WTC11 (cell line): ENCODE data around the gene SERPINB3. TPM values are rescaled to one million over a fixed set of nuclear protein-coding genes. Genes with fewer than 3 reads are reported as not detected.
A peak's percentile ranks its signal among the peaks of the same experiment; 100 is the strongest.

Experiments
- ATAC-seq: fragments of 200-7000 bp; cut with Tn5 transposase; 2 replicates; pipeline ENCODE4 v1.10.0; 2021; ENCODE audit warnings: mild to moderate bottlenecking, moderate library complexity
- CTCF ChIA-PET: fragments of 300-600 bp; sonication (Branson Sonifier 250); formaldehyde crosslinking; loops from one replicate; lab custom pipeline; 2021; ENCODE audit warnings: antibody characterized with exemption; lab: Charles Lee
- POLR2A ChIA-PET: fragments of 350-600 bp; sonication (Branson Sonifier 250); formaldehyde crosslinking; loops from one replicate; lab custom pipeline; 2021; ENCODE audit warnings: antibody characterized with exemption; lab: Charles Lee
- DNase-seq: peaks from one replicate; pipeline ENCODE4 v3.0.0; 2021; ENCODE audit warnings: low spot score
- H3K27ac Mint-ChIP-seq: 2 replicates; pipeline ENCODE4 v1.8.0; 2021; ENCODE audit warnings: mixed read lengths
- H3K27me3 Mint-ChIP-seq: 2 replicates; pipeline ENCODE4 v1.8.0; 2021; ENCODE audit warnings: low read depth, mild to moderate bottlenecking, moderate library complexity, mixed read lengths
- H3K36me3 Mint-ChIP-seq: 2 replicates; pipeline ENCODE4 v1.8.0; 2021; ENCODE audit warnings: mixed read lengths
- H3K4me1 Mint-ChIP-seq: 2 replicates; pipeline ENCODE4 v1.8.0; 2022; ENCODE audit warnings: mixed read lengths
- H3K4me3 Mint-ChIP-seq: 2 replicates; pipeline ENCODE4 v1.8.0; 2021; ENCODE audit warnings: mild to moderate bottlenecking, moderate library complexity, mixed read lengths
- H3K9me3 Mint-ChIP-seq: 2 replicates; pipeline ENCODE4 v1.8.0; 2021; ENCODE audit warnings: mixed read lengths
- CBFB ChIP-seq: sonication (generic); formaldehyde crosslinking; IDR thresholded peaks from 2 replicates; pipeline ENCODE4 v1.8.1; 2022; ENCODE audit warnings: mild to moderate bottlenecking, low read depth, missing genetic modification reagents
- CREB1 ChIP-seq: sonication (generic); formaldehyde crosslinking; IDR thresholded peaks from 2 replicates; pipeline ENCODE4 v1.8.0; 2023; ENCODE audit warnings: mild to moderate bottlenecking, missing genetic modification reagents
- FOXJ3 ChIP-seq: sonication (generic); formaldehyde crosslinking; IDR thresholded peaks from 2 replicates; pipeline ENCODE4 v1.9.0; 2021; ENCODE audit warnings: missing genetic modification reagents, mild to moderate bottlenecking, borderline replicate concordance
- FOXK1 ChIP-seq: sonication (generic); formaldehyde crosslinking; IDR thresholded peaks from 2 replicates; pipeline ENCODE4 v1.8.0; 2022; ENCODE audit warnings: mild to moderate bottlenecking, moderate library complexity, missing genetic modification reagents
- GRHL2 ChIP-seq: fragments of 250-450 bp; sonication (Bioruptor Pico); IDR thresholded peaks from 2 replicates; pipeline ENCODE4 v1.8.0; 2022; ENCODE audit warnings: mild to moderate bottlenecking, moderate library complexity; ENCODE audit not compliant: insufficient replicate concordance, severe bottlenecking
- GTF2I ChIP-seq: fragments of 250-450 bp; sonication (Bioruptor Pico); conservative IDR thresholded peaks from 2 replicates; pipeline ENCODE4 v1.4.0; 2021; ENCODE audit warnings: mild to moderate bottlenecking
- NFYB ChIP-seq: sonication (generic); formaldehyde crosslinking; conservative IDR thresholded peaks from 2 replicates; pipeline ENCODE4 v1.8.0; 2022; ENCODE audit warnings: low read depth, missing genetic modification reagents
- NR3C1 ChIP-seq: sonication (generic); formaldehyde crosslinking; conservative IDR thresholded peaks from 2 replicates; pipeline ENCODE4 v1.8.1; 2023; ENCODE audit warnings: low read depth, mild to moderate bottlenecking, missing genetic modification reagents
- OVOL2 ChIP-seq: fragments of 250-450 bp; sonication (Bioruptor Pico); IDR thresholded peaks from 2 replicates; pipeline ENCODE4 v1.9.0; 2021; ENCODE audit warnings: mild to moderate bottlenecking, borderline replicate concordance
- SMAD3 ChIP-seq: sonication (generic); formaldehyde crosslinking; IDR thresholded peaks from 2 replicates; pipeline ENCODE4 v1.8.0; 2022; ENCODE audit warnings: missing genetic modification reagents, mild to moderate bottlenecking, borderline replicate concordance
- SMAD4 ChIP-seq: sonication (generic); formaldehyde crosslinking; IDR thresholded peaks from 2 replicates; pipeline ENCODE4 v1.8.0; 2022; ENCODE audit warnings: mild to moderate bottlenecking, missing genetic modification reagents
- TEAD4 ChIP-seq: sonication (generic); formaldehyde crosslinking; IDR thresholded peaks from 2 replicates; pipeline ENCODE4 v1.8.0; 2022; ENCODE audit warnings: mild to moderate bottlenecking, missing genetic modification reagents
- ZNF232 ChIP-seq: sonication (generic); formaldehyde crosslinking; IDR thresholded peaks from 2 replicates; pipeline ENCODE4 v1.8.0; 2022; ENCODE audit warnings: mild to moderate bottlenecking, missing genetic modification reagents
- ZNF317 ChIP-seq: sonication (generic); formaldehyde crosslinking; IDR thresholded peaks from 2 replicates; pipeline ENCODE4 v1.8.1; 2023; ENCODE audit warnings: low read depth, mild to moderate bottlenecking, moderate library complexity, missing genetic modification reagents, borderline replicate concordance
- ZNF396 ChIP-seq: fragments of 250-450 bp; sonication (Bioruptor Pico); IDR thresholded peaks from 2 replicates; pipeline ENCODE4 v1.8.0; 2021; ENCODE audit warnings: mild to moderate bottlenecking, moderate library complexity, borderline replicate concordance
- total RNA-seq: library from RNA; stranded (reverse); gene quantifications from 3 replicates; pipeline ENCODE4 v1.2.3, GENCODE V29; 2021
- TF ChIP-seq, protein P1 (sequence below): sonication (generic); formaldehyde crosslinking; IDR thresholded peaks from 2 replicates; pipeline ENCODE4 v1.8.0; 2022; ENCODE audit warnings: mild to moderate bottlenecking, missing genetic modification reagents
- TF ChIP-seq, protein P2 (sequence below): sonication (generic); formaldehyde crosslinking; IDR thresholded peaks from 2 replicates; pipeline ENCODE4 v1.8.1; 2023; ENCODE audit warnings: mild to moderate bottlenecking, missing genetic modification reagents, moderate library complexity
- TF ChIP-seq, protein P3 (sequence below): sonication (generic); formaldehyde crosslinking; IDR thresholded peaks from 2 replicates; pipeline ENCODE4 v1.8.1; 2022; ENCODE audit warnings: low read depth, missing genetic modification reagents, borderline replicate concordance
- TF ChIP-seq, protein P4 (sequence below): sonication (generic); formaldehyde crosslinking; IDR thresholded peaks from 2 replicates; pipeline ENCODE4 v1.8.0; 2022; ENCODE audit warnings: mild to moderate bottlenecking, missing genetic modification reagents
- TF ChIP-seq, protein P5 (sequence below): sonication (generic); formaldehyde crosslinking; IDR thresholded peaks from 2 replicates; pipeline ENCODE4 v1.8.0; 2022; ENCODE audit warnings: missing genetic modification reagents
- TF ChIP-seq, protein P6 (sequence below): fragments of 250-450 bp; sonication (Bioruptor Pico); IDR thresholded peaks from 2 replicates; pipeline ENCODE4 v2.1.2; 2022; ENCODE audit warnings: mild to moderate bottlenecking, moderate library complexity
- TF ChIP-seq, protein P7 (sequence below): sonication (generic); formaldehyde crosslinking; IDR thresholded peaks from 2 replicates; pipeline ENCODE4 v1.8.1; 2023; ENCODE audit warnings: mild to moderate bottlenecking, moderate library complexity, missing genetic modification reagents

SERPINB3 gene
- total RNA-seq, 1 experiment from 2014 or later = 0.22 TPM

DNA sequence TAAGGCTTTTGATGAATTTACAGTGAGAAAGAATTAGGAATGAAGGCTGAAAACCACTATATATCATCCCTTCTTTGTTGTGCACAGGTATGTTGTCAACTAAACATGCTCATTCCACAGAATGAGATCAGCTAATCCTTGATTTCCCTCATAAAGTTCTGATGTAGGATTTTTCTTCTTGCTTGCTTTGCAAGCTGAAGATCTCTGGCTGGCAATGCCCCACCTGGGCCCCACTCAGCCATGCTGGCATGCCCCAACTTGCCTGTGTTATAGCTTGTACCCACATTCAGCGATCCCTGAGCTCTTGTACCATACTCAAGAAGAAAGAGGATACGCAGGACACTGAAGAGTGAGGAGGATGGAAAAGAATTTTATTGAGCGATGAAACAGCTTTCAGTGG lies 23.0 kb upstream of the SERPINB3 start (continued):
- TF ChIP-seq, protein P1, sequence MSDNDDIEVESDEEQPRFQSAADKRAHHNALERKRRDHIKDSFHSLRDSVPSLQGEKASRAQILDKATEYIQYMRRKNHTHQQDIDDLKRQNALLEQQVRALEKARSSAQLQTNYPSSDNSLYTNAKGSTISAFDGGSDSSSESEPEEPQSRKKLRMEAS (CRISPR knock-in tag) = no peak
- no peak for TF ChIP-seq ZNF317 (CRISPR knock-in tag)
- no peak for TF ChIP-seq ZNF232 (CRISPR knock-in tag)
- no peak for TF ChIP-seq ZNF396 (CRISPR knock-in tag)

DNA sequence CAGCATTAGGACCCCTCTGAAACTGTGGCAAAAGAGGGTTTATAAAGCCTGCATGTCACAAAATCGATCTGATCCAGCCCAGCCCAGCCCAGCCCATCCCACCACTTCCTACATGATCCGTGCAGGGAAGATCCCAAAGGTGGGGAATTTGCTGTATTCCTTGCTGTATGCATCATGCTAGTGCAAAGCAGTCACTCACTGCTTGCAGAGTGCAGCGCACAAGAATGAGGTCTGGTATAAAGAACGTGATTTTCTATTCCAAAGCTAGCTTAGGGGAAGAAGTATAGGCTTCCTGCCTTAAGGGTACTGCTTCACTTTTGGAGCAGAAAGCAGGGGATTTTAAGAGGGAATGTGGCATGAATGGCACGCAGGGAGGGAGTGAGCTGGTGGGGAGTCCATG lies 22.2 kb upstream of the SERPINB3 start:
- CTCF ChIA-PET = interaction anchor here (0.7 to 1.3 kb wide), 4 partner anchors 99 to 174 kb away, joined by 3 to 5 read pairs (median 4); no protein-coding TSS in a partner anchor
- no peak overlapping the region for H3K4me3 Mint-ChIP-seq
- H3K9me3 Mint-ChIP-seq = peaks cover 12% of the 10 kb centered on the region
- no peaks in the 10 kb centered on the region for H3K36me3 Mint-ChIP-seq
- H3K27me3 Mint-ChIP-seq = no peaks in the 10 kb centered on the region; the same call in 1 of the 2 replicates
- DNase-seq = no peak
- H3K4me1 Mint-ChIP-seq = peaks cover 15% of the 10 kb centered on the region
- peak; percentile 20 for ATAC-seq
- POLR2A ChIA-PET = no interaction called here
- H3K27ac Mint-ChIP-seq = no peak overlapping the region
- no peak for TF ChIP-seq SMAD4
- TF ChIP-seq, protein P2, sequence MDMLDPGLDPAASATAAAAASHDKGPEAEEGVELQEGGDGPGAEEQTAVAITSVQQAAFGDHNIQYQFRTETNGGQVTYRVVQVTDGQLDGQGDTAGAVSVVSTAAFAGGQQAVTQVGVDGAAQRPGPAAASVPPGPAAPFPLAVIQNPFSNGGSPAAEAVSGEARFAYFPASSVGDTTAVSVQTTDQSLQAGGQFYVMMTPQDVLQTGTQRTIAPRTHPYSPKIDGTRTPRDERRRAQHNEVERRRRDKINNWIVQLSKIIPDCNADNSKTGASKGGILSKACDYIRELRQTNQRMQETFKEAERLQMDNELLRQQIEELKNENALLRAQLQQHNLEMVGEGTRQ = no peak
- TF ChIP-seq, protein P3, sequence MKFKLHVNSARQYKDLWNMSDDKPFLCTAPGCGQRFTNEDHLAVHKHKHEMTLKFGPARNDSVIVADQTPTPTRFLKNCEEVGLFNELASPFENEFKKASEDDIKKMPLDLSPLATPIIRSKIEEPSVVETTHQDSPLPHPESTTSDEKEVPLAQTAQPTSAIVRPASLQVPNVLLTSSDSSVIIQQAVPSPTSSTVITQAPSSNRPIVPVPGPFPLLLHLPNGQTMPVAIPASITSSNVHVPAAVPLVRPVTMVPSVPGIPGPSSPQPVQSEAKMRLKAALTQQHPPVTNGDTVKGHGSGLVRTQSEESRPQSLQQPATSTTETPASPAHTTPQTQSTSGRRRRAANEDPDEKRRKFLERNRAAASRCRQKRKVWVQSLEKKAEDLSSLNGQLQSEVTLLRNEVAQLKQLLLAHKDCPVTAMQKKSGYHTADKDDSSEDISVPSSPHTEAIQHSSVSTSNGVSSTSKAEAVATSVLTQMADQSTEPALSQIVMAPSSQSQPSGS (CRISPR knock-in tag) = no peak
- TF ChIP-seq NR3C1 = no peak
- TF ChIP-seq GTF2I = no peak
- TF ChIP-seq FOXJ3 (CRISPR knock-in tag) = no peak
- TF ChIP-seq, protein P4, sequence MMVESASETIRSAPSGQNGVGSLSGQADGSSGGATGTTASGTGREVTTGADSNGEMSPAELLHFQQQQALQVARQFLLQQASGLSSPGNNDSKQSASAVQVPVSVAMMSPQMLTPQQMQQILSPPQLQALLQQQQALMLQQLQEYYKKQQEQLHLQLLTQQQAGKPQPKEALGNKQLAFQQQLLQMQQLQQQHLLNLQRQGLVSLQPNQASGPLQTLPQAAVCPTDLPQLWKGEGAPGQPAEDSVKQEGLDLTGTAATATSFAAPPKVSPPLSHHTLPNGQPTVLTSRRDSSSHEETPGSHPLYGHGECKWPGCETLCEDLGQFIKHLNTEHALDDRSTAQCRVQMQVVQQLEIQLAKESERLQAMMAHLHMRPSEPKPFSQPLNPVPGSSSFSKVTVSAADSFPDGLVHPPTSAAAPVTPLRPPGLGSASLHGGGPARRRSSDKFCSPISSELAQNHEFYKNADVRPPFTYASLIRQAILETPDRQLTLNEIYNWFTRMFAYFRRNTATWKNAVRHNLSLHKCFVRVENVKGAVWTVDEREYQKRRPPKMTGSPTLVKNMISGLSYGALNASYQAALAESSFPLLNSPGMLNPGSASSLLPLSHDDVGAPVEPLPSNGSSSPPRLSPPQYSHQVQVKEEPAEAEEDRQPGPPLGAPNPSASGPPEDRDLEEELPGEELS (CRISPR knock-in tag) = no peak
- TF ChIP-seq FOXK1 (CRISPR knock-in tag) = no peak
- TF ChIP-seq, protein P5, sequence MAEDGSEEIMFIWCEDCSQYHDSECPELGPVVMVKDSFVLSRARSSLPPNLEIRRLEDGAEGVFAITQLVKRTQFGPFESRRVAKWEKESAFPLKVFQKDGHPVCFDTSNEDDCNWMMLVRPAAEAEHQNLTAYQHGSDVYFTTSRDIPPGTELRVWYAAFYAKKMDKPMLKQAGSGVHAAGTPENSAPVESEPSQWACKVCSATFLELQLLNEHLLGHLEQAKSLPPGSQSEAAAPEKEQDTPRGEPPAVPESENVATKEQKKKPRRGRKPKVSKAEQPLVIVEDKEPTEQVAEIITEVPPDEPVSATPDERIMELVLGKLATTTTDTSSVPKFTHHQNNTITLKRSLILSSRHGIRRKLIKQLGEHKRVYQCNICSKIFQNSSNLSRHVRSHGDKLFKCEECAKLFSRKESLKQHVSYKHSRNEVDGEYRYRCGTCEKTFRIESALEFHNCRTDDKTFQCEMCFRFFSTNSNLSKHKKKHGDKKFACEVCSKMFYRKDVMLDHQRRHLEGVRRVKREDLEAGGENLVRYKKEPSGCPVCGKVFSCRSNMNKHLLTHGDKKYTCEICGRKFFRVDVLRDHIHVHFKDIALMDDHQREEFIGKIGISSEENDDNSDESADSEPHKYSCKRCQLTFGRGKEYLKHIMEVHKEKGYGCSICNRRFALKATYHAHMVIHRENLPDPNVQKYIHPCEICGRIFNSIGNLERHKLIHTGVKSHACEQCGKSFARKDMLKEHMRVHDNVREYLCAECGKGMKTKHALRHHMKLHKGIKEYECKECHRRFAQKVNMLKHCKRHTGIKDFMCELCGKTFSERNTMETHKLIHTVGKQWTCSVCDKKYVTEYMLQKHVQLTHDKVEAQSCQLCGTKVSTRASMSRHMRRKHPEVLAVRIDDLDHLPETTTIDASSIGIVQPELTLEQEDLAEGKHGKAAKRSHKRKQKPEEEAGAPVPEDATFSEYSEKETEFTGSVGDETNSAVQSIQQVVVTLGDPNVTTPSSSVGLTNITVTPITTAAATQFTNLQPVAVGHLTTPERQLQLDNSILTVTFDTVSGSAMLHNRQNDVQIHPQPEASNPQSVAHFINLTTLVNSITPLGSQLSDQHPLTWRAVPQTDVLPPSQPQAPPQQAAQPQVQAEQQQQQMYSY (CRISPR knock-in tag) = no peak
- TF ChIP-seq, protein P6, sequence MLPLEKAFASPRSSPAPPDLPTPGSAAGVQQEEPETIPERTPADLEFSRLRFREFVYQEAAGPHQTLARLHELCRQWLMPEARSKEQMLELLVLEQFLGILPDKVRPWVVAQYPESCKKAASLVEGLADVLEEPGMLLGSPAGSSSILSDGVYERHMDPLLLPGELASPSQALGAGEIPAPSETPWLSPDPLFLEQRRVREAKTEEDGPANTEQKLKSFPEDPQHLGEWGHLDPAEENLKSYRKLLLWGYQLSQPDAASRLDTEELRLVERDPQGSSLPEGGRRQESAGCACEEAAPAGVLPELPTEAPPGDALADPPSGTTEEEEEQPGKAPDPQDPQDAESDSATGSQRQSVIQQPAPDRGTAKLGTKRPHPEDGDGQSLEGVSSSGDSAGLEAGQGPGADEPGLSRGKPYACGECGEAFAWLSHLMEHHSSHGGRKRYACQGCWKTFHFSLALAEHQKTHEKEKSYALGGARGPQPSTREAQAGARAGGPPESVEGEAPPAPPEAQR (CRISPR knock-in tag) = no peak
- TF ChIP-seq NFYB (CRISPR knock-in tag) = no peak
- no peak for TF ChIP-seq CBFB (CRISPR knock-in tag)
- TF ChIP-seq CREB1 (CRISPR knock-in tag) = no peak
- no peak for TF ChIP-seq OVOL2 (CRISPR knock-in tag)
- TF ChIP-seq, protein P7, sequence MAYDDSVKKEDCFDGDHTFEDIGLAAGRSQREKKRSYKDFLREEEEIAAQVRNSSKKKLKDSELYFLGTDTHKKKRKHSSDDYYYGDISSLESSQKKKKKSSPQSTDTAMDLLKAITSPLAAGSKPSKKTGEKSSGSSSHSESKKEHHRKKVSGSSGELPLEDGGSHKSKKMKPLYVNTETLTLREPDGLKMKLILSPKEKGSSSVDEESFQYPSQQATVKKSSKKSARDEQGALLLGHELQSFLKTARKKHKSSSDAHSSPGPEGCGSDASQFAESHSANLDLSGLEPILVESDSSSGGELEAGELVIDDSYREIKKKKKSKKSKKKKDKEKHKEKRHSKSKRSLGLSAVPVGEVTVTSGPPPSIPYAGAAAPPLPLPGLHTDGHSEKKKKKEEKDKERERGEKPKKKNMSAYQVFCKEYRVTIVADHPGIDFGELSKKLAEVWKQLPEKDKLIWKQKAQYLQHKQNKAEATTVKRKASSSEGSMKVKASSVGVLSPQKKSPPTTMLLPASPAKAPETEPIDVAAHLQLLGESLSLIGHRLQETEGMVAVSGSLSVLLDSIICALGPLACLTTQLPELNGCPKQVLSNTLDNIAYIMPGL = no peak
- no peak for TF ChIP-seq GRHL2
- no peak for TF ChIP-seq SMAD3 (CRISPR knock-in tag)
- TF ChIP-seq TEAD4 (CRISPR knock-in tag) = no peak
